A549 (cell line): ENCODE results near the gene COQ5. TPM values are rescaled to one million over a fixed set of nuclear protein-coding genes. Genes with fewer than 3 reads are reported as not detected.

ENCODE experiments used
- ATAC-seq, 2 experiments: fragments of 200-7000 bp in 1 of 2; fragments of >200 bp in 1 of 2; cut with Nextera tagmentation in 1 of 2; cut with Tn5 transposase in 1 of 2; 3 replicates each; pipeline versions ENCODE4 v1.8.0 to v1.9.1; 2018 to 2020; ENCODE audit warnings: mild to moderate bottlenecking in 1 of 2, moderate library complexity in 1 of 2
- CTCF ChIA-PET: fragments of 300-600 bp; sonication (Branson Sonifier 250); formaldehyde crosslinking; extraction: SDS; loops from one replicate; lab custom pipeline; 2021; ENCODE audit warnings: antibody characterized with exemption, inconsistent platforms; lab: Yijun Ruan, JAX
- POLR2A ChIA-PET: fragments of 350-600 bp; formaldehyde crosslinking; extraction: SDS; loops from one replicate; lab custom pipeline; 2021; ENCODE audit warnings: antibody characterized with exemption, inconsistent platforms; lab: Yijun Ruan, JAX
- DNase-seq, 2 experiments: peaks; one replicate each; pipeline versions ENCODE4 v3.0.0 to v3.0.0-alpha.2; 2011 to 2016; ENCODE audit warnings: low read depth in 1 of 2, low spot score in 1 of 2
- FAIRE-seq: peaks from 2 replicates; lab custom pipeline; 2011; peaks lifted over from hg19 to GRCh38; lab: Jason Lieb, UNC
- H3K27ac ChIP-seq, 2 experiments: fragments of >200 bp; sonication (Bioruptor Twin); formaldehyde crosslinking; 3 replicates each; pipeline ENCODE4 v1.5.1; 2016 to 2017
- H3K4me1 ChIP-seq: fragments of >200 bp; sonication (Bioruptor Twin); formaldehyde crosslinking; 3 replicates; pipeline ENCODE4 v1.6.1; 2016
- H3K4me2 ChIP-seq: fragments of >200 bp; sonication (Bioruptor Twin); formaldehyde crosslinking; 3 replicates; pipeline ENCODE4 v1.6.1; 2016
- H3K4me3 ChIP-seq: fragments of >200 bp; sonication (Bioruptor Twin); formaldehyde crosslinking; 3 replicates; pipeline ENCODE4 v1.5.1; 2016
- H3K9me3 ChIP-seq: fragments of >200 bp; sonication (Bioruptor Twin); formaldehyde crosslinking; 3 replicates; pipeline ENCODE4 v1.6.1; 2016
- BCL3 ChIP-seq: fragments of >200 bp; sonication (Bioruptor Twin); formaldehyde crosslinking; IDR thresholded peaks from 3 replicates; pipeline ENCODE4 v1.6.1; 2016
- CBX8 ChIP-seq: fragments of 200-600 bp; sonication (generic); IDR thresholded peaks from 2 replicates; pipeline ENCODE4 v1.6.1; 2016
- CEBPB ChIP-seq, 2 experiments: fragments of >200 bp in 1 of 2; sonication (Bioruptor Twin) in 1 of 2; formaldehyde crosslinking in 1 of 2; IDR thresholded peaks; 2 replicates each; pipeline ENCODE4 v1.6.1; 2012 to 2016
- E2F6 ChIP-seq: IDR thresholded peaks from 2 replicates; pipeline ENCODE4 v1.6.1; 2012; ENCODE audit warnings: low read depth, borderline replicate concordance
- EHF ChIP-seq: fragments of 250-450 bp; sonication (Bioruptor Pico); IDR thresholded peaks from 2 replicates; pipeline ENCODE4 v1.5.0; 2020; ENCODE audit warnings: mild to moderate bottlenecking
- EHMT2 ChIP-seq: fragments of 200-600 bp; sonication (generic); IDR thresholded peaks from 2 replicates; pipeline ENCODE4 v1.6.1; 2016; ENCODE audit warnings: antibody characterized with exemption, low read depth, mild to moderate bottlenecking, moderate library complexity
- ELK1 ChIP-seq: fragments of 150-350 bp; IDR thresholded peaks from 2 replicates; pipeline ENCODE4 v1.6.1; 2014; ENCODE audit warnings: low read depth, mild to moderate bottlenecking, low read length
- FOSL2 ChIP-seq, 2 experiments: fragments of 450-650 bp in 1 of 2; fragments of >200 bp in 1 of 2; sonication (Bioruptor Twin) in 1 of 2; formaldehyde crosslinking; IDR thresholded peaks; 2 replicates each; pipeline versions ENCODE4 v1.5.0 to v1.6.1; 2016 to 2020; ENCODE audit warnings: mild to moderate bottlenecking in 1 of 2, moderate library complexity in 1 of 2
- FOXS1 ChIP-seq: fragments of 250-450 bp; sonication (Bioruptor Pico); IDR thresholded peaks from 2 replicates; pipeline ENCODE4 v1.5.0; 2020; ENCODE audit warnings: mild to moderate bottlenecking, moderate library complexity
- GATA3 ChIP-seq: IDR thresholded peaks from 2 replicates; pipeline ENCODE4 v1.6.1; 2012; ENCODE audit warnings: borderline replicate concordance
- HEYL ChIP-seq: fragments of 250-450 bp; sonication (Bioruptor Pico); IDR thresholded peaks from 2 replicates; pipeline ENCODE4 v1.8.0; 2021; ENCODE audit warnings: mild to moderate bottlenecking, moderate library complexity
- HMGXB4 ChIP-seq: fragments of 250-450 bp; sonication (Bioruptor Pico); IDR thresholded peaks from 2 replicates; pipeline ENCODE4 v1.5.0; 2021; ENCODE audit warnings: mild to moderate bottlenecking, moderate library complexity, borderline replicate concordance
- HOXA7 ChIP-seq: fragments of 250-450 bp; sonication (Bioruptor Pico); IDR thresholded peaks from 2 replicates; pipeline ENCODE4 v1.5.0; 2020; ENCODE audit warnings: mild to moderate bottlenecking, moderate library complexity
- HOXB5 ChIP-seq: fragments of 250-450 bp; sonication (Bioruptor Pico); IDR thresholded peaks from 2 replicates; pipeline ENCODE4 v1.5.0; 2020; ENCODE audit warnings: mild to moderate bottlenecking, moderate library complexity
- JUN ChIP-seq, 2 experiments: fragments of >200 bp; sonication (Bioruptor Twin); formaldehyde crosslinking; IDR thresholded peaks; 2 replicates in 1 of 2; 3 replicates in 1 of 2; pipeline ENCODE4 v1.6.1; 2016 to 2017
- KDM1A ChIP-seq: fragments of 200-600 bp; sonication (generic); IDR thresholded peaks from 2 replicates; pipeline ENCODE4 v1.6.1; 2016; ENCODE audit warnings: low read depth, mild to moderate bottlenecking
- KDM5A ChIP-seq: fragments of 200-600 bp; sonication (generic); IDR thresholded peaks from 2 replicates; pipeline ENCODE4 v1.6.1; 2016; ENCODE audit warnings: antibody characterized with exemption, mild to moderate bottlenecking
- MAX ChIP-seq: IDR thresholded peaks from 2 replicates; pipeline ENCODE4 v1.6.1; 2012
- MAZ ChIP-seq: fragments of 150-350 bp; IDR thresholded peaks from 2 replicates; pipeline ENCODE4 v1.6.1; 2014; ENCODE audit warnings: antibody characterized with exemption, low read depth, low read length, borderline replicate concordance
- MYC ChIP-seq: IDR thresholded peaks from 2 replicates; pipeline ENCODE4 v1.6.1; 2012; ENCODE audit warnings: mild to moderate bottlenecking, inconsistent platforms, low read length, improper control_type of control experiment, borderline replicate concordance
- NPAS2 ChIP-seq: fragments of 250-450 bp; sonication (Bioruptor Pico); IDR thresholded peaks from 2 replicates; pipeline ENCODE4 v1.8.0; 2022; ENCODE audit warnings: mild to moderate bottlenecking, moderate library complexity, borderline replicate concordance
- NR3C1 ChIP-seq: fragments of >200 bp; sonication (Bioruptor Twin); formaldehyde crosslinking; IDR thresholded peaks from 3 replicates; pipeline ENCODE4 v1.6.1; 2017
- POLR2AphosphoS2 ChIP-seq: conservative IDR thresholded peaks from 2 replicates; pipeline ENCODE4 v1.6.1; 2012; ENCODE audit warnings: low read length, improper control_type of control experiment, inconsistent platforms
- RCOR1 ChIP-seq: fragments of 150-350 bp; IDR thresholded peaks from 2 replicates; pipeline ENCODE4 v1.6.1; 2014; ENCODE audit warnings: antibody characterized with exemption, low read length, low read depth
- REST ChIP-seq: fragments of 200-600 bp; sonication (generic); IDR thresholded peaks from 2 replicates; pipeline ENCODE4 v1.6.1; 2016; ENCODE audit warnings: antibody characterized with exemption, mild to moderate bottlenecking, moderate library complexity
- RNF2 ChIP-seq: fragments of 200-600 bp; sonication (generic); IDR thresholded peaks from 2 replicates; pipeline ENCODE4 v1.6.1; 2016; ENCODE audit warnings: low read depth, mild to moderate bottlenecking, antibody characterized with exemption, moderate library complexity, borderline replicate concordance
- SREBF2 ChIP-seq: fragments of 450-650 bp; IDR thresholded peaks from 2 replicates; pipeline ENCODE4 v1.6.1; 2014; ENCODE audit warnings: mild to moderate bottlenecking, moderate library complexity
- ZFP36 ChIP-seq: fragments of 450-650 bp; IDR thresholded peaks from 2 replicates; pipeline ENCODE4 v1.6.1; 2014; ENCODE audit warnings: borderline replicate concordance; ENCODE audit not compliant: partially characterized antibody
- WGBS: methylation state at CpG from one replicate; pipeline ENCODE4 v1.1.6; 2017; ENCODE audit errors: missing lambda C conversion rate; 5-methylcytosine and 5-hydroxymethylcytosine counted together
- polyA plus RNA-seq, 4 experiments: library from polyadenylated mRNA; depleted of rRNA in 3 of 4; stranded (reverse); fragments of >200 nt; fragmentation: RNase III in 1 of 4; extraction: RNeasy Plus Mini Kit Qiagen cat#74134 plus additional on column Dnase treatment in 1 of 4; gene quantifications; 2 replicates in 3 of 4; 3 replicates in 1 of 4; pipeline ENCODE4 v1.2.3, GENCODE V29; 2011 to 2017

COQ5 gene
- polyA plus RNA-seq, 2 of the 4 experiments (the other 2 are of a cell fraction): 49.6 to 100.0 TPM

- TF ChIP-seq E2F6 (no peak), FOXS1 (CRISPR knock-in tag) (no peak), REST (no peak), SREBF2 (no peak), BCL3 (no peak), HEYL (no peak), FOSL2 (IDR thresholded peaks at IDR 0.05) (no peak), FOSL2 (CRISPR knock-in tag; IDR thresholded peaks at IDR 0.05) (no peak), NR3C1 (no peak), POLR2AphosphoS2 (no peak), HOXA7 (CRISPR knock-in tag) (no peak), HMGXB4 (CRISPR knock-in tag) (no peak), NPAS2 (CRISPR knock-in tag) (no peak)
- no peak for ATAC-seq
- Histone ChIP-seq H3K9me3 (no peaks in the 10 kb centered on the region), H3K27ac (no peak overlapping the region), H3K4me1 (peaks cover 30% of the 10 kb centered on the region), H3K4me3 (no peak overlapping the region), H3K4me2 (no peak overlapping the region)
- FAIRE-seq: no peak
- POLR2A ChIA-PET: no interaction called here
- WGBS: 70% methylated on average over 3 of the region's 3 CpGs
- no peak for DNase-seq
- CTCF ChIA-PET: interaction anchor here (0.6 to 0.9 kb wide), 2 partner anchors 38 to 577 kb away, joined by 3 to 4 read pairs; no protein-coding TSS in a partner anchor
Observed at GRCh38 chr12:120546050-120546386, 17.1 kb upstream of the COQ5 start.

- no peak for FAIRE-seq
- POLR2A ChIA-PET: no interaction called here
- Histone ChIP-seq H3K4me2 (no peak overlapping the region), H3K4me3 (no peak overlapping the region), H3K27ac (no peak overlapping the region), H3K9me3 (no peaks in the 10 kb centered on the region), H3K4me1 (peaks cover 17% of the 10 kb centered on the region)
- CTCF ChIA-PET: interaction anchor here (1.9 kb wide), 1 partner anchor 114 kb away, joined by 6 read pairs; no protein-coding TSS in a partner anchor
- WGBS: 93% methylated on average over 3 of the region's 3 CpGs
- no peak for DNase-seq
- TF ChIP-seq CBX8 (no peak), RNF2 (no peak), MAZ (no peak)
- ATAC-seq: no peak
Observed at GRCh38 chr12:120544691-120545090, 15.7 kb upstream of the COQ5 start.

- H3K9me3 ChIP-seq: no peaks in the 10 kb centered on the region
- ChIA-PET POLR2A (no interaction called here), CTCF (no interaction called here)
- peaks cover 28% of the 10 kb centered on the region for H3K4me1 ChIP-seq
- H3K4me2 ChIP-seq: no peak overlapping the region
- DNase-seq: no peak
- FAIRE-seq: no peak
- ATAC-seq: no peak
- H3K4me3 ChIP-seq: no peak overlapping the region
- WGBS: 98% methylated on average over 5 of the region's 5 CpGs
- H3K27ac ChIP-seq: no peak overlapping the region
- TF ChIP-seq ELK1: no peak
- TF ChIP-seq EHMT2: no peak
- TF ChIP-seq CEBPB (IDR thresholded peaks at IDR 0.05): no peak
- TF ChIP-seq ZFP36: no peak
- no peak for TF ChIP-seq GATA3
- TF ChIP-seq KDM5A: no peak
- TF ChIP-seq NR3C1: no peak
- no peak for TF ChIP-seq JUN (IDR thresholded peaks at IDR 0.05)
- TF ChIP-seq CBX8: no peak
- TF ChIP-seq MAX: no peak
- TF ChIP-seq RCOR1: no peak
- no peak for TF ChIP-seq KDM1A
- TF ChIP-seq MYC: no peak
- no peak for TF ChIP-seq HOXB5 (CRISPR knock-in tag)
- TF ChIP-seq EHF: no peak
Observed at GRCh38 chr12:120542166-120542565, 13.2 kb upstream of the COQ5 start.
